KOPT-K1 (cell line): Measurements from ENCODE around the gene SRGAP2B.
"Not testable (repeated sequence)": the region's sequence is repeated elsewhere in the genome, so short reads cannot be mapped to it uniquely, and the experiment has no call there.

ENCODE experiments used
- H3K27ac ChIP-seq: fragments of 200-600 bp; sonication (generic); 2 replicates; pipeline ENCODE4 v1.5.1; 2016; ENCODE audit warnings: antibody characterized with exemption, mild to moderate bottlenecking, low read depth, low read length; ENCODE audit not compliant: poor library complexity, severe bottlenecking
- H3K36me3 ChIP-seq: fragments of 200-600 bp; sonication (generic); 2 replicates; pipeline ENCODE4 v1.5.1; 2017; ENCODE audit warnings: antibody characterized with exemption, mild to moderate bottlenecking, low read length, moderate library complexity; ENCODE audit not compliant: insufficient read depth
- H3K9me3 ChIP-seq: fragments of 200-600 bp; sonication (generic); 2 replicates; pipeline ENCODE4 v1.5.1; 2017; ENCODE audit warnings: antibody characterized with exemption, low read length, mild to moderate bottlenecking; ENCODE audit not compliant: insufficient read depth, poor library complexity, severe bottlenecking

SRGAP2B gene

DNA sequence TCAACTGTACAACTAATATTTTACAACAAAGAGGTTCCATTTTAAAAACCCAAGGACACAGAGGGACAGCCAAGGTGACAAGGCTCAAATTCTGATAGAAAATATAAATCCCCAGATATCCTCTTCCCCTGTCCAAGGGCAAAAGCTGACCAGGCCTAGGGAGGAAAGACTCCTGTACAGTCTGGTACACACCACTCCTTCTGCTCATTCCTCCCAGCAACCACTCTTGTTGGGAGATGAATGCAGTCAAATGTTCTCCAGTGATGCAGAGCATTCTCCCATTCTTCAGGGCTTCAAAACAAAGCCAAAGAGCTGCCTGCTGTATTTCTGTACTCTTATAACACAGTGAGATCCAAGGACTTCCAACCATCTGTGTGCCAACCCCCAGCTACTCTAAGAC is 69.8 kb downstream of the SRGAP2B start:
- not testable (repeated sequence) for H3K27ac ChIP-seq, H3K36me3 ChIP-seq, H3K9me3 ChIP-seq

GRCh38 chr1:145022259-145022658 is 72.9 kb downstream of the SRGAP2B start:
- not testable (repeated sequence) for H3K9me3 ChIP-seq, H3K36me3 ChIP-seq, H3K27ac ChIP-seq

DNA sequence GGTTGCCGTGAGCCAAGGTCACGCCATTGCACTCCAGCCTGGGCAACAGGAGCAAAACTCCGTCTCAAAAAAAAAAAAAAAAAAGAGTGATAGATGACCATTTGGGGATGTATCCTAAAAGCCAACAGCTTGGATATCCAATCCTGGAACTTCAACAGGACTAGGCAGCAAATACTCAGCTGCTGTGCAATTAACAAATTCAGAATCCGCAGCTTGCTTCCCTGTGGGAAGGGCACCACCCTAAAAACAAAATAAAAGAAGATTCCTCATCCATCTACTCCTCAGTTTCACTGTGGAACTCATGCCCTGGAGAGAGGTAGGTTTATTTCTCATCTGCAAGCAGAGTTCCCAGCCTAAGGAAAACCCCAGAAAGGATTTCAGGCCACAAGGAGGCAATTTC is 73.4 kb downstream of the SRGAP2B start:
- not testable (repeated sequence) for H3K27ac ChIP-seq, H3K36me3 ChIP-seq, H3K9me3 ChIP-seq

DNA sequence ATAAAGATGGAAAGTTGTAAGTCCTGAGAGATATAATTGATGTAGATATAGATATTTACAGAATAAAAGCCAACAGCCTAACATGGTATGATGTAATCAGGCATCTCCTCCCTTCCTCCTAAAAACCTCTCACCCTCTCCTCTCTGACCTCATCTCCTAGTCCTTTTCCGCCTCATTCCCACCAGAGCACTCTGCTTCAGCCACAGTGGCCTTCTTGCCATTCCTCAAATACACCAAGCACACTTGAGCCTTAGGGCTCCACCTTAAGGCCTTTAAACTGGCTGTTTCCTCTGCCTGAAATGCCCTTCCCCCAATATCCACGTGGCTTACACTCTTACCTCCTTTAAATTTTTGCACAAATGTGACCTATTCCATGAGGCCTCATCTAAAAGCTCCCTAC is 75.4 kb downstream of the SRGAP2B start:
- H3K27ac ChIP-seq, H3K36me3 ChIP-seq, H3K9me3 ChIP-seq: not testable (repeated sequence)

GRCh38 chr1:145017725-145018124 is 77.4 kb downstream of the SRGAP2B start:
- H3K9me3 ChIP-seq, H3K27ac ChIP-seq, H3K36me3 ChIP-seq: not testable (repeated sequence)

GRCh38 chr1:145016492-145016862 is 78.7 kb downstream of the SRGAP2B start:
- H3K36me3 ChIP-seq, H3K27ac ChIP-seq, H3K9me3 ChIP-seq: not testable (repeated sequence)

DNA sequence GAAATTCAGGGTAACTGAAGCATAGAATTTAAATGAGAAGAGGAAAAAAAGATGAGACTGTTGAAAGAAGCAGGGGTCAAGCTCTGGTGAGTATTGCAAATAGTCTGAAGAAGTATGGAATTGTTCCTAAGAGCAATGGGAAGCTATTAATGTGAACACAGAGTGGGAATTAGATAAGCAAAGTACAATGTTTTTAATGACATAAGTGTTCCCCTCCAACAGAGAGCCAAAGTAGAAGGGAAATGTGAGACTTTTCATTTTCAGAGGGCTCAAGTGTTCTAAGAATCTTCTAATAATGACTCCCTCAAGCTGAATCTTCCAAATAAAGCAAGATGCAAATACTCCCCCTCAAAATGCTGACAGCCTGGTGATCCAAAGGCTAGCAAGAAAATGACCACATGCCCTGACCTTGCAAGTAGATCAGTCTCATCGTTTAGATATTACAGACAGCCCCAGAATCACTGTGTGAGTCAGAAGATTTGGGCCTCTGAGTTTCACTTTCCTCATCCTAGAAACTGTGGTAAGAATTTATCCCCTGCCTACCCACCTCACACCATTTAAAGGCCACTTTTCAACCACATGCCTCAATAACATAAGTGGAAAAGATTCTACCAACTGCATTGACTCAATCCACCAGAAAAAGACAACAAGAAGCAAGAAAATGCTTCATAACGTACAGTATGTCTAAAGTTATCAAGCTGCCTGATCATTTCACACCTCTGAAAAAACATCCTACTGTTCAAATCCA is 79.2 kb downstream of the SRGAP2B start:
- not testable (repeated sequence) for H3K27ac ChIP-seq, H3K9me3 ChIP-seq, H3K36me3 ChIP-seq

GRCh38 chr1:145013353-145013752 is 81.8 kb downstream of the SRGAP2B start:
- H3K9me3 ChIP-seq, H3K36me3 ChIP-seq: not testable (repeated sequence)

DNA sequence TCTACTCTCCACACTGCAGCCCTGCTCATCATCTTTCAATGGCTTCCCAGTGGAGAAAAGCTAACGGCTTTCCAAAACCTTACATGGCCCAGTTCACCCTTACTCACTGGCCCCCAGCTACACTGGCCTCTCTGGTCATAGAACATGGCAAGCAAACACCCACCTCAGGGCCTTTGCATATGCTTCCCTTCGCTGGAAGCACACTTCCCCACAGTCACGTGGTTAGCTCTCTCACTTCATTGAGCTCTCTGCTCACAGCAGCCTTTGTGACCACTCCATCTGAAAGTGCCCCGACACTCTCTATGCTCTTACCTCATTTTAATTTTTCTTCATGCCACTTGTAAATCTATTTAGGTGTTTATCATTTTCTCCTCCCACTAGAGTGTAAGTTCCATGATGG is 83.3 kb downstream of the SRGAP2B start:
- H3K27ac ChIP-seq, H3K36me3 ChIP-seq, H3K9me3 ChIP-seq: not testable (repeated sequence)

More at GRCh38 chr1:145013353-145013752, 81.8 kb downstream of the SRGAP2B start:
- not testable (repeated sequence) for H3K27ac ChIP-seq

DNA sequence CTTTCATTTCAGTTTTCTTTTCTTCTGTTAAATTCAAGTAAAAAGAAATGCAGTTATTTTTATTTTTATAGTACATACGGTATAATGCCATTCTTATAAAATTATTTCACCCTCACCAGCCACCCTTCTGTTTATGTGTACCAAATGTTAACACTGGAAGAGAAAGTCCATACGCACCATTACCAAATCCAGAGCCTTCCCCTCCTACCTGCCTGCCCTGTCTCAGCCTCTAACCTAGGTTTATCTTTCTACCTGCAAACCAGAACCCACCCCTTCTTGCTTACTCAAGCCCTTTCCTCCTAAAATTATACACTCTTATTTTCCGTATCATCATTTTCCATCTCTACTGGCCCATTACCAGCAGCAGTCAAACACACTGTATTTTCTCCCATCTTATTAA is 84.5 kb downstream of the SRGAP2B start:
- H3K27ac ChIP-seq, H3K9me3 ChIP-seq, H3K36me3 ChIP-seq: not testable (repeated sequence)

DNA sequence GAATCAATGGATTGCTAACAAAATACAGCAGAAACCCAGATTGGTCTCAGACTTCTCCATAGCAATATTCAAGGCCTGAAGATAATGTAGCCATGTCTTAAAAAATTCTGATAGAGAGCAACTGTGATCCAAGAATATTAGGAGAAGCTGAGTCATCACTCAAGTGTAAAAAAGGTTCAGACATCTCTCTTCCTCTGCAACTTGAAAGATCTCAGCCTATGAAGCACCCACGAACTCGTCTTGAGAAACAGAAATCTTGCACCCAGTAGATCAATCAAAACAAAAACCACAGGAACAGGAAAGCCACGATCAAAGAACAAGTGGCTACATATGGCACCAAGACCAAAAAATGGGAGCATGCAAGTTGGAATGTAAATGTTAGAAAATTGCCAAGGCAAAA is 85.2 kb downstream of the SRGAP2B start:
- H3K36me3 ChIP-seq, H3K9me3 ChIP-seq, H3K27ac ChIP-seq: not testable (repeated sequence)

- H3K36me3 ChIP-seq, H3K27ac ChIP-seq, H3K9me3 ChIP-seq: not testable (repeated sequence)
These were observed 86.7 kb downstream of the SRGAP2B start for GRCh38 chr1:145008388-145008787.

DNA sequence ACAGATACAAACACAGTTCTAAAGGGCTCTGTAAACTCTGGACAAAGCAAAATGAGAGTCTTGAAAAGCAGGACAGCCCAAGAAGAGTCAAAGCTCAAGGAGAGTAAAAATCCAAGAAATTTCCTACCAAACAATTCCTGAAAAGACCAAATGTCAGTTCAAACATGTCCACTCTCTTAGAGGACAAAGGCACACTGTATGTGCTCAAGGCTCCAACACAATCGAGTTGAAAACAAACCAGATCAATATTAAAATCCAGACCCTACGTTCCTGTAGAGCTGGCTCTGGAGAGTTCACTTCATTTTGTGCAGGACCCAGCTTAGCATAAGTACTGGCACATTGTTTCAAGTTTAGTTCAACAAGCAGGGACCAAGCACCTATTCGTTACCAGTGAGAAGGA is 90.0 kb downstream of the SRGAP2B start:
- H3K36me3 ChIP-seq, H3K9me3 ChIP-seq, H3K27ac ChIP-seq: not testable (repeated sequence)

DNA sequence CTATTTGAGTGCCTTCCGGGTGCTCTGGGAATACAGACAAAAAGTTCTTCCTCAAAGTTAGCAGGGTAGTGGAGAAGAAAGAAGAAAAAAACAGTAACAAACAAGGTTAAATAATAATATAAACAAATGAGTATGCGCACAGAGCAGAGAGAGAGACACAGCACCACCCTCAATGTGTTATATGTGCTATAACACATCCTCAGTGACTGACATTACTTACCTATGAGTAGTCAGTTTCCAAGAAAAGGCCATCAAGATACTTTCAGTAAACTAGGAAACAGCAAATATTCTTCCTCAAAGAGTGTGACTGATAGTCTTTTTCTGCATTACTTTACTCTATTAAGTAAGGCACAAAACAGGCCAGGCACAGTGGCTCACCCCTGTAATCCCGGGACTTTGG is 93.7 kb downstream of the SRGAP2B start:
- not testable (repeated sequence) for H3K27ac ChIP-seq

GRCh38 chr1:145000743-145001326 is 94.3 kb downstream of the SRGAP2B start:
- H3K9me3 ChIP-seq, H3K36me3 ChIP-seq, H3K27ac ChIP-seq: not testable (repeated sequence)

More for the DNA sequence above, 93.7 kb downstream of the SRGAP2B start:
- H3K9me3 ChIP-seq, H3K36me3 ChIP-seq: not testable (repeated sequence)

- H3K36me3 ChIP-seq, H3K27ac ChIP-seq, H3K9me3 ChIP-seq: not testable (repeated sequence)
These were observed 94.9 kb downstream of the SRGAP2B start for GRCh38 chr1:145000074-145000742.
